Measurements from ENCODE around the gene C11orf42. TPM values are rescaled to one million over a fixed set of nuclear protein-coding genes. Genes with fewer than 3 reads are reported as not detected.

Gene C11orf42
- total RNA-seq, 4 donors from 2014 or later = not detected

DNA sequence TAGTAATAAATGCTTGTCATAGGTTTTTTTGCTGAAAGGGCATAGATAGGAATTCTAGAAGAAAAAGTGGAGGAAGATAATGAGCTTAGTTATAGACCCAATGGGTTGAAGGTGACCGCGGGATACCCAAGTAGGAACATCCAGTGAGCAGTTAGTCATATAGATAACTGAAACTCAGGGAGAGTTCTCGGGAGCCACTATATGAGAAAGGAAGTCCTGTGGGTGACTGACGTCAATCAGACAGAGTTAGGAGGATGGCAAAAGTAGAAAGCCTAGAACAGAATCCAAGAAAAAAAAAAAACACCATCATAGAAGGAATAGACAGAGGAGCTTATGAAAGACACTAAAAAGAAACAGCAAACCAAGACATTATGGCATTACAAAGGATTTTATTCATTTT lies 31.9 kb downstream of the C11orf42 start:
- intact Hi-C loops (cut with DNase I; ENCODE audit: low total_unique reads) (loop anchor here (5.0 to 10.0 kb wide), 2 partner anchors 245 to 368 kb away; partner anchors contain the start of genes ARFIP2, ILK, RRP8 and TIMM10B), in situ Hi-C loops (cut with MboI; ENCODE audit: low sequenced_read_pairs in 4 of 4) (loop anchor here (10.0 to 25.0 kb wide), 3 partner anchors 125 to 378 kb away; partner anchors contain the start of genes ARFIP2 (in 3 of the 4), DNHD1 (in 3 of the 4), TIMM10B (in 3 of the 4) and TAF10 (in 1 of the 4))
- Histone ChIP-seq H3K4me1 (peaks cover 14 to 24% of the 10 kb centered on the region in 2 donors), H3K27ac (no peak overlapping the region), H3K4me3 (no peak overlapping the region), H3K9me3 (no peaks in the 10 kb centered on the region), H3K36me3 (no peaks in the 10 kb centered on the region), H3K27me3 (no peaks in the 10 kb centered on the region)
- ATAC-seq (no peak), DNase-seq (no peak)
- TF ChIP-seq POLR2A (IDR thresholded peaks at IDR 0.05) (no peak), CTCF (IDR thresholded peaks at IDR 0.05 in 4 of 5, conservative IDR thresholded peaks at IDR 0.05 in 1 of 5) (no peak)

- no peak for DNase-seq
- H3K27me3 ChIP-seq = no peaks in the 10 kb centered on the region
- ATAC-seq = no peak
- H3K4me3 ChIP-seq = no peak overlapping the region
- H3K4me1 ChIP-seq = peaks cover 12 to 20% of the 10 kb centered on the region in 2 donors
- no peaks in the 10 kb centered on the region for H3K9me3 ChIP-seq
- H3K27ac ChIP-seq = no peak overlapping the region
- TF ChIP-seq CTCF (IDR thresholded peaks at IDR 0.05 in 4 of 5, conservative IDR thresholded peaks at IDR 0.05 in 1 of 5) (no peak), POLR2A (IDR thresholded peaks at IDR 0.05) (no peak)
- in situ Hi-C loops (cut with MboI; ENCODE audit: low sequenced_read_pairs in 4 of 4) = loop anchor here (10.0 to 25.0 kb wide), 3 partner anchors 124 to 377 kb away; partner anchors contain the start of genes ARFIP2 (in 3 of the 4), DNHD1 (in 3 of the 4), TIMM10B (in 3 of the 4) and TAF10 (in 1 of the 4)
- no peaks in the 10 kb centered on the region for H3K36me3 ChIP-seq
- intact Hi-C loops (cut with DNase I; ENCODE audit: low total_unique reads) = loop anchor here (5.0 to 10.0 kb wide), 2 partner anchors 244 to 367 kb away; partner anchors contain the start of genes ARFIP2, ILK, RRP8 and TIMM10B
Measured at GRCh38 chr11:6237761-6238302, 32.5 kb downstream of the C11orf42 start.

DNA sequence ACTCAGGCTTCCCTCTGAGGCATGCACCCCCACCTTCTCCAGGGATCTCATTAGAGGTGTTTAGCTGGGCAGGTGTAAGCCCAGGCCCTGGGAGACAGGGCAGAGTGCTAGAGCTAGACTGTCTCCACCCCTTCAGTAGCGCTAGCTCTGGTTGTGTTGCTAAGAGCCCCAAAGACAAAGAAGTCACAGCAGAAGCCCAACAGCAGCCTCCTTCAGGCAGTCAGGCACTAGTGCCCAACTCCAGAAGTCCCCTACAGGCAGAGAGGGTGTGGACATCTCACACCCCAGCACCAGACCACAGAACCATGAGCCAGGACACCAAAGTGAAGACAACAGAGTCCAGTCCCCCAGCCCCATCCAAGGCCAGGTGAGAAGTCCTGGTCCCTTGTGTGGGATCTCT lies 33.5 kb downstream of the C11orf42 start, which contains the start of gene CNGA4:
Gene CNGA4, plus strand, starts transcription at position 188 of the 400 bp plus-strand sequence. Its CDS starts 118 bp downstream, at position 306.
- Histone ChIP-seq H3K27me3 (no peaks in the 10 kb centered on the region), H3K4me3 (no peak within 1 kb of the TSS), H3K4me1 (peaks cover 1 to 10% of the 10 kb centered on the region in 2 donors), H3K36me3 (no peaks in the 10 kb centered on the region), H3K27ac (no peak within 1 kb of the TSS), H3K9me3 (no peaks in the 10 kb centered on the region)
- TF ChIP-seq CTCF (IDR thresholded peaks at IDR 0.05 in 4 of 5, conservative IDR thresholded peaks at IDR 0.05 in 1 of 5) = no peak
- in situ Hi-C loops (cut with MboI; ENCODE audit: low sequenced_read_pairs in 4 of 4) = loop anchor here (10.0 to 25.0 kb wide), 3 partner anchors 123 to 376 kb away; partner anchors contain the start of genes ARFIP2 (in 3 of the 4), DNHD1 (in 3 of the 4), TIMM10B (in 3 of the 4) and TAF10 (in 1 of the 4)
- intact Hi-C loops (cut with DNase I; ENCODE audit: low total_unique reads) = loop anchor here (5.0 to 10.0 kb wide), 2 partner anchors 243 to 366 kb away; partner anchors contain the start of genes ARFIP2, ILK, RRP8 and TIMM10B
- no peak for ATAC-seq
- no peak for DNase-seq

DNA sequence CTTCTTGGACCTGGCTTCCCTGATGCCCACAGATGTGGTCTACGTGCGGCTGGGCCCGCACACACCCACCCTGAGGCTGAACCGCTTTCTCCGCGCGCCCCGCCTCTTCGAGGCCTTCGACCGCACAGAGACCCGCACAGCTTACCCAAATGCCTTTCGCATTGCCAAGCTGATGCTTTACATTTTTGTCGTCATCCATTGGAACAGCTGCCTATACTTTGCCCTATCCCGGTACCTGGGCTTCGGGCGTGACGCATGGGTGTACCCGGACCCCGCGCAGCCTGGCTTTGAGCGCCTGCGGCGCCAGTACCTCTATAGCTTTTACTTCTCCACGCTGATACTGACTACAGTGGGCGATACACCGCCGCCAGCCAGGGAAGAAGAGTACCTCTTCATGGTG lies 34.8 kb downstream of the C11orf42 start:
- DNase-seq (no peak), ATAC-seq (no peak)
- H3K4me1 ChIP-seq = peaks cover 0 to 8% of the 10 kb centered on the region in 2 donors
- in situ Hi-C loops (cut with MboI; ENCODE audit: low sequenced_read_pairs in 4 of 4) = loop anchor here (10.0 to 25.0 kb wide), 3 partner anchors 115 to 247 kb away; partner anchors contain the start of genes ARFIP2 (in 3 of the 4), DNHD1 (in 3 of the 4) and TIMM10B (in 3 of the 4)
- H3K4me3 ChIP-seq = no peak overlapping the region
- no peaks in the 10 kb centered on the region for H3K36me3 ChIP-seq
- no peak for TF ChIP-seq CTCF (IDR thresholded peaks at IDR 0.05 in 4 of 5, conservative IDR thresholded peaks at IDR 0.05 in 1 of 5)
- TF ChIP-seq POLR2A (IDR thresholded peaks at IDR 0.05) = no peak
- no peaks in the 10 kb centered on the region for H3K9me3 ChIP-seq
- H3K27ac ChIP-seq = no peak overlapping the region
- intact Hi-C loops (cut with DNase I; ENCODE audit: low total_unique reads) = no loop called here
- H3K27me3 ChIP-seq = no peaks in the 10 kb centered on the region
